ENCODE data around the gene SETBP1. TPM values are rescaled to one million over a fixed set of nuclear protein-coding genes. Genes with fewer than 3 reads are reported as not detected.

Gene SETBP1
- total RNA-seq, 2 donors from 2014 or later: 17.3 to 20.1 TPM

DNA sequence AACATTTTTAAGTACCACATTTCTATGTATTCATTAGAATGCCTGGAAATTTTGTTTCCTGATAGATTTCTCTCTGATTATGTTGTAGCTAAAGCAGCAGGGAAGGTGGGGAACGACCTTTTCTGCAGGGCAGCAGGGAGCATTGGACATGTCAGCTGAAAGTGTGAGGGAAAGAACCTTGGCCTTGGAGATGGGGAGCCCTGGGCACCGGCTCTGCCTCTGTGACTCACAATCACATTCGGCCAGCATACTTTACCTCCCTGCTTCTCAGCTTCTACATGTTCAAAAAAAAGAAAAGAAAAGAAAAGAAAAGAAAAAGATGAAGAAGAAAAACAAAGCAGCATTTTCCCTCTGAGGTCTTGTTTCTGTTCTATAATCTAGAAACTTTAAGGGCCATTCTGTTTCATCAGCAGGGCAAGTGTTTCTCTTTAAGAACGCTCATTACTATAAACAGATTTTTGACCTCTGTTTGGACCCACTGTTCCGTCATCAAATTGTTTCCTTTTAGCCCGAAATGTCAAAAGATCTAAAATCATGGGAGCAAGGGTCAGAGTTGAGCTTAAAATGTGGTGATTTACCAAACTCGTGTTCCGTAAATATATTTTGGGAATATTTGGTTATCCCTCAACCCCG is 27.9 kb downstream of the SETBP1 start:
- Mint-ChIP-seq H3K9me3 (no peaks in the 10 kb centered on the region), H3K36me3 (ENCODE audit: low read depth) (peaks cover 19% of the 10 kb centered on the region), H3K27me3 (ENCODE audit: insufficient read depth) (no peaks in the 10 kb centered on the region), H3K27ac (peak overlapping the region; percentile 61), H3K4me3 (no peak overlapping the region), H3K4me1 (peaks cover 45% of the 10 kb centered on the region)
- no peak overlapping the region for H3K27ac ChIP-seq (ENCODE audit: low read depth, low read length)
- no peaks in the 10 kb centered on the region for H3K27me3 ChIP-seq (ENCODE audit: control insufficient read depth, insufficient read depth, low read length, poor library complexity, severe bottlenecking)
- H3K4me1 ChIP-seq (ENCODE audit: control insufficient read depth, insufficient read depth, low read length): peaks cover 16% of the 10 kb centered on the region
- no peak overlapping the region for H3K4me3 ChIP-seq (ENCODE audit: low read length)
- peaks cover 5% of the 10 kb centered on the region for H3K9me3 ChIP-seq (ENCODE audit: control insufficient read depth, low read length)
- no peak overlapping the region for H3K9ac ChIP-seq (ENCODE audit: extremely low read depth, low read length, poor library complexity, severe bottlenecking)
- TF ChIP-seq, protein P1, sequence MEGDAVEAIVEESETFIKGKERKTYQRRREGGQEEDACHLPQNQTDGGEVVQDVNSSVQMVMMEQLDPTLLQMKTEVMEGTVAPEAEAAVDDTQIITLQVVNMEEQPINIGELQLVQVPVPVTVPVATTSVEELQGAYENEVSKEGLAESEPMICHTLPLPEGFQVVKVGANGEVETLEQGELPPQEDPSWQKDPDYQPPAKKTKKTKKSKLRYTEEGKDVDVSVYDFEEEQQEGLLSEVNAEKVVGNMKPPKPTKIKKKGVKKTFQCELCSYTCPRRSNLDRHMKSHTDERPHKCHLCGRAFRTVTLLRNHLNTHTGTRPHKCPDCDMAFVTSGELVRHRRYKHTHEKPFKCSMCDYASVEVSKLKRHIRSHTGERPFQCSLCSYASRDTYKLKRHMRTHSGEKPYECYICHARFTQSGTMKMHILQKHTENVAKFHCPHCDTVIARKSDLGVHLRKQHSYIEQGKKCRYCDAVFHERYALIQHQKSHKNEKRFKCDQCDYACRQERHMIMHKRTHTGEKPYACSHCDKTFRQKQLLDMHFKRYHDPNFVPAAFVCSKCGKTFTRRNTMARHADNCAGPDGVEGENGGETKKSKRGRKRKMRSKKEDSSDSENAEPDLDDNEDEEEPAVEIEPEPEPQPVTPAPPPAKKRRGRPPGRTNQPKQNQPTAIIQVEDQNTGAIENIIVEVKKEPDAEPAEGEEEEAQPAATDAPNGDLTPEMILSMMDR (conservative IDR thresholded peaks at IDR 0.05): no peak
- peaks cover 24% of the 10 kb centered on the region for H3K36me3 ChIP-seq (ENCODE audit: control insufficient read depth, insufficient read depth, low read length)
- DNase-seq: no peak
- 92 to 100% methylated on average over 4 to 9 of the region's 9 CpGs for WGBS, 2 experiments (ENCODE audit: insufficient coverage in 1 of 2, insufficient read length in 1 of 2)

DNA sequence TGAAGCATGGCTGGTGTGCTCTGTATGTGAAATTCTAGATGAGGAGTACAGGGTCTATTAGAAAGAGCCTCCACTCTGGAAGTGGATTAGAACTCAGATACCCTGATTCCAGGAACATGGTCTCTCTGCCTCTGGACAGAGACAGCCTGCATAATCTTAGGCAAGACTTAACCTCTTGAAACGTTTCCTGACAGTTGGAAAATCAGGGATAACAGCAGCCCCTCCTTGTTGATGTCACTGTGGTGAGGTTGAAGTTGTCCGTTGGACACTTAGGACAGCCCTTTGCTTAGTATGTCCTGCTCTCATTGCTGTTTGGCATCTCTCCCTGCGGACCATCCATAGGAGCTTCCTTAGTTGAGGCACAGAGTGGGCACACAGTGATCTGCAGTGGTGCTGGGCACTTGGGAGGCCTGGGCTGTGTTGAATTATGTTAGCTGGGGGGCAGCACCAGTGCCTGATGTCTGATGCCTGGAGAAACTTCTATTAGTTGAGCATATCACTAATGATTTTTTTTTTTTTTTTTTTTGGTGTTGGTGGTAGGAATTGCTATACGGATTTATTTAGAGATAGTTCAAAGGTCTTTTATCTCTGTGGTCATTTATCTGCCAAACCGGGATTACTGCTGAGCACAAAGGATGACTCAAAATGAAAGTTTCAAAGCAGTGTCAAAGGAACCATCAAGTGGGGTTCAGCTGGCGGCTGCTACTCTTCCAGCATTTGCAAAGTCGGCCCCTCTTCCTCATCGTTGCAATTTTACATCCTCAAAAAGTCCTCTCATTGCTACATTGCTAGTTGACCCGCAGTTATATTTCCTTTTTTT is 28.8 kb downstream of the SETBP1 start:
- H3K27ac ChIP-seq (ENCODE audit: low read depth, low read length): no peak overlapping the region
- H3K4me3 ChIP-seq (ENCODE audit: low read length): peak overlapping the region; percentile 15
- H3K27me3 Mint-ChIP-seq (ENCODE audit: insufficient read depth): no peaks in the 10 kb centered on the region
- peaks cover 9% of the 10 kb centered on the region for H3K9me3 ChIP-seq (ENCODE audit: control insufficient read depth, low read length)
- H3K4me3 Mint-ChIP-seq: no peak overlapping the region
- H3K27me3 ChIP-seq (ENCODE audit: control insufficient read depth, insufficient read depth, low read length, poor library complexity, severe bottlenecking): no peaks in the 10 kb centered on the region
- H3K4me1 ChIP-seq (ENCODE audit: control insufficient read depth, insufficient read depth, low read length): peaks cover 16% of the 10 kb centered on the region
- no peak overlapping the region for H3K27ac Mint-ChIP-seq
- peaks cover 23% of the 10 kb centered on the region for H3K36me3 ChIP-seq (ENCODE audit: control insufficient read depth, insufficient read depth, low read length)
- peaks cover 26% of the 10 kb centered on the region for H3K36me3 Mint-ChIP-seq (ENCODE audit: low read depth)
- no peaks in the 10 kb centered on the region for H3K9me3 Mint-ChIP-seq
- no peak for DNase-seq
- no peak overlapping the region for H3K9ac ChIP-seq (ENCODE audit: extremely low read depth, low read length, poor library complexity, severe bottlenecking)
- TF ChIP-seq, protein P1 (conservative IDR thresholded peaks at IDR 0.05): no peak
- WGBS, 2 experiments (ENCODE audit: insufficient coverage in 1 of 2, insufficient read length in 1 of 2): 69 to 87% methylated on average over 3 to 9 of the region's 9 CpGs
- H3K4me1 Mint-ChIP-seq: peaks cover 46% of the 10 kb centered on the region

DNA sequence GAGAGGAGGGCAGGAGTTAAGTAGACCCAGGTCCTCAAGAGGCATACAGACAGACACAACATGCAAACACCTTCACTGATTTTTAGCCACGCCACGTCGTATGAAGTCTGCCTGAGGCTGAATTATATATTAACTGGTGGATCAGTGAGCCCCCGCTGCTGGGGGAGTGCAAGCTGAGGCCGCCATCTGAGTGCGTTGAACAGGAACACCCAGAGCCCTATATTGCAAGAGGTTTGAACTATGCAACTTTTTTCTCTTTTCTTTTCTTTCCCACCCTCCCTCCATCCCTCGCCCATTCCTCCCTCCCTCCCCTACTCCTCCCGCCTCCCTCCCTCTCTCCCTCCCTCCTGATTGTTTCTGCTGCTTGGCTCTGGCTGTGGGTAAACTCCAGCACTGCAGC is 30.2 kb downstream of the SETBP1 start:
- Mint-ChIP-seq H3K4me3 (no peak overlapping the region), H3K36me3 (ENCODE audit: low read depth) (peaks cover 26% of the 10 kb centered on the region), H3K9me3 (no peaks in the 10 kb centered on the region), H3K27ac (no peak overlapping the region), H3K27me3 (ENCODE audit: insufficient read depth) (no peaks in the 10 kb centered on the region), H3K4me1 (peaks cover 58% of the 10 kb centered on the region)
- Histone ChIP-seq H3K4me3 (ENCODE audit: low read length) (no peak overlapping the region), H3K9me3 (ENCODE audit: control insufficient read depth, low read length) (peaks cover 9% of the 10 kb centered on the region), H3K36me3 (ENCODE audit: control insufficient read depth, insufficient read depth, low read length) (peaks cover 23% of the 10 kb centered on the region), H3K4me1 (ENCODE audit: control insufficient read depth, insufficient read depth, low read length) (peaks cover 20% of the 10 kb centered on the region), H3K27ac (ENCODE audit: low read depth, low read length) (no peak overlapping the region), H3K27me3 (ENCODE audit: control insufficient read depth, insufficient read depth, low read length, poor library complexity, severe bottlenecking) (no peaks in the 10 kb centered on the region), H3K9ac (ENCODE audit: extremely low read depth, low read length, poor library complexity, severe bottlenecking) (no peak overlapping the region)
- WGBS, 2 experiments (ENCODE audit: insufficient coverage in 1 of 2, insufficient read length in 1 of 2): 93 to 96% methylated on average over 8 of the region's 8 CpGs
- TF ChIP-seq, protein P1 (conservative IDR thresholded peaks at IDR 0.05): no peak
- no peak for DNase-seq

Measured in endodermal cell (in vitro differentiated cells).